GM18868 (cell line): ENCODE results near the gene OTOF.

Experiments used
- ATAC-seq: cut with Tn5 transposase; IDR thresholded peaks from one replicate; pipeline ENCODE4 v1.9.1; 2021; ENCODE audit warnings: mild to moderate bottlenecking, moderate library complexity; ENCODE audit not compliant: unreplicated experiment

OTOF gene

GRCh38 chr2:26503231-26503880, 25.4 kb upstream of the OTOF start:
- ATAC-seq = no peak

GRCh38 chr2:26500406-26500805, 22.5 kb upstream of the OTOF start:
- no peak for ATAC-seq

GRCh38 chr2:26495705-26496297, 17.9 kb upstream of the OTOF start:
- no peak for ATAC-seq

GRCh38 chr2:26494891-26495290, 17.0 kb upstream of the OTOF start:
- no peak for ATAC-seq

GRCh38 chr2:26494199-26494598, 16.3 kb upstream of the OTOF start:
- ATAC-seq = no peak

GRCh38 chr2:26493566-26493965, 15.6 kb upstream of the OTOF start:
- ATAC-seq = no peak

- ATAC-seq = no peak
Measured at GRCh38 chr2:26492749-26493515, 15.0 kb upstream of the OTOF start.

- no peak for ATAC-seq
Measured at GRCh38 chr2:26491563-26492167, 13.7 kb upstream of the OTOF start.

GRCh38 chr2:26489213-26489850, 11.4 kb upstream of the OTOF start:
- no peak for ATAC-seq

- no peak for ATAC-seq
Measured at GRCh38 chr2:26488463-26489212, 10.7 kb upstream of the OTOF start.

GRCh38 chr2:26487192-26487591, 9.3 kb upstream of the OTOF start:
- no peak for ATAC-seq

GRCh38 chr2:26486789-26487188, 8.9 kb upstream of the OTOF start:
- ATAC-seq = no peak

- ATAC-seq = no peak
Measured at GRCh38 chr2:26485725-26486418, 7.9 kb upstream of the OTOF start.

GRCh38 chr2:26485099-26485498, 7.2 kb upstream of the OTOF start:
- ATAC-seq = no peak

- no peak for ATAC-seq
Measured at GRCh38 chr2:26484579-26484978, 6.7 kb upstream of the OTOF start.

- ATAC-seq = no peak
Measured at GRCh38 chr2:26483957-26484565, 6.1 kb upstream of the OTOF start.

- no peak for ATAC-seq
Measured at GRCh38 chr2:26483516-26483915, 5.6 kb upstream of the OTOF start.

GRCh38 chr2:26483027-26483326, 5.1 kb upstream of the OTOF start:
- ATAC-seq = no peak

GRCh38 chr2:26482211-26483026, 4.5 kb upstream of the OTOF start:
- no peak for ATAC-seq
